Large intestine (tissue), 3 donors: Measurements from ENCODE around the gene NGEF. TPM values are rescaled to one million over a fixed set of nuclear protein-coding genes. Genes with fewer than 3 reads are reported as not detected.

Source experiments
- DNase-seq, 2 donors: peaks; one replicate each; pipeline versions ENCODE4 v3.0.0 to v3.0.0-alpha.2; 2013
- H3K27ac ChIP-seq: one replicate; pipeline ENCODE4 v1.5.1; 2013; ENCODE audit warnings: low read length
- H3K27me3 ChIP-seq: 2 replicates; pipeline ENCODE4 v1.6.1; 2013; ENCODE audit warnings: low read length; ENCODE audit not compliant: control insufficient read depth, insufficient read depth
- H3K36me3 ChIP-seq: 2 replicates; pipeline ENCODE4 v1.6.1; 2013; ENCODE audit warnings: low read length; ENCODE audit not compliant: control insufficient read depth, insufficient read depth
- H3K4me1 ChIP-seq: one replicate; pipeline ENCODE4 v1.6.1; 2013; ENCODE audit warnings: low read length; ENCODE audit not compliant: control insufficient read depth, insufficient read depth
- H3K4me3 ChIP-seq: one replicate; pipeline ENCODE4 v1.5.1; 2013; ENCODE audit warnings: low read length
- H3K9me3 ChIP-seq: one replicate; pipeline ENCODE4 v1.6.1; 2013; ENCODE audit warnings: mild to moderate bottlenecking, low read depth, low read length, moderate library complexity; ENCODE audit not compliant: control insufficient read depth
- WGBS: methylation state at CpG from one replicate; pipeline ENCODE4 v1.1.5; 2013; ENCODE audit warnings: low lambda C conversion rate; ENCODE audit not compliant: insufficient coverage; 5-methylcytosine and 5-hydroxymethylcytosine counted together
- polyA plus RNA-seq: library from polyadenylated mRNA; unstranded; fragments of 120-200 nt; gene quantifications from one replicate; pipeline ENCODE4 v1.2.1, GENCODE V29; 2013

NGEF gene
- polyA plus RNA-seq, 1 donor, result 22.9 TPM

- peak in 1 of 2 donors; percentile 12 for DNase-seq
- H3K27me3 ChIP-seq, result peaks cover 58% of the 10 kb centered on the region
- H3K36me3 ChIP-seq, result no peaks in the 10 kb centered on the region
- peaks cover 8% of the 10 kb centered on the region for H3K9me3 ChIP-seq
- no peak overlapping the region for H3K27ac ChIP-seq
- peak overlapping the region; percentile 1 for H3K4me3 ChIP-seq
- peaks cover 18% of the 10 kb centered on the region for H3K4me1 ChIP-seq
- WGBS, result no CpG with 5 or more reads among the region's 114 CpGs
These were observed 85.1 kb downstream of the NGEF start for GRCh38 chr2:232927793-232928550.

- no peak overlapping the region for H3K27ac ChIP-seq
- no CpG with 5 or more reads among the region's 76 CpGs for WGBS
- peak in 1 of 2 donors; percentile 16 for DNase-seq
- H3K4me3 ChIP-seq, result no peak overlapping the region
- peaks cover 56% of the 10 kb centered on the region for H3K27me3 ChIP-seq
- peaks cover 8% of the 10 kb centered on the region for H3K9me3 ChIP-seq
- peaks cover 18% of the 10 kb centered on the region for H3K4me1 ChIP-seq
- H3K36me3 ChIP-seq, result no peaks in the 10 kb centered on the region
These were observed 85.8 kb downstream of the NGEF start for GRCh38 chr2:232927032-232927792.

- no CpG with 5 or more reads among the region's 13 CpGs for WGBS
- Histone ChIP-seq H3K9me3 (peaks cover 8% of the 10 kb centered on the region), H3K36me3 (no peaks in the 10 kb centered on the region), H3K27me3 (peaks cover 56% of the 10 kb centered on the region), H3K4me3 (no peak overlapping the region), H3K4me1 (peaks cover 18% of the 10 kb centered on the region), H3K27ac (no peak overlapping the region)
- peak in 1 of 2 donors; percentile 9 for DNase-seq
These were observed 86.6 kb downstream of the NGEF start for GRCh38 chr2:232926431-232926939.

- WGBS, result no CpG with 5 or more reads among the region's 11 CpGs
- peaks cover 56% of the 10 kb centered on the region for H3K27me3 ChIP-seq
- no peaks in the 10 kb centered on the region for H3K36me3 ChIP-seq
- no peak overlapping the region for H3K27ac ChIP-seq
- no peak overlapping the region for H3K4me3 ChIP-seq
- DNase-seq, result no peak
- peaks cover 8% of the 10 kb centered on the region for H3K9me3 ChIP-seq
- H3K4me1 ChIP-seq, result peaks cover 18% of the 10 kb centered on the region
These were observed 87.3 kb downstream of the NGEF start for GRCh38 chr2:232925821-232926156.

GRCh38 chr2:232925153-232925820 lies 87.8 kb downstream of the NGEF start:
- DNase-seq, result peak; percentile 38 to 72
- Histone ChIP-seq H3K36me3 (no peaks in the 10 kb centered on the region), H3K27me3 (peaks cover 57% of the 10 kb centered on the region), H3K9me3 (peaks cover 8% of the 10 kb centered on the region), H3K4me1 (peaks cover 18% of the 10 kb centered on the region), H3K27ac (no peak overlapping the region), H3K4me3 (no peak overlapping the region)
- no CpG with 5 or more reads among the region's 11 CpGs for WGBS

- Histone ChIP-seq H3K27ac (no peak overlapping the region), H3K9me3 (peaks cover 11% of the 10 kb centered on the region), H3K27me3 (peaks cover 56% of the 10 kb centered on the region), H3K4me3 (no peak overlapping the region), H3K36me3 (no peaks in the 10 kb centered on the region), H3K4me1 (peaks cover 18% of the 10 kb centered on the region)
- no peak for DNase-seq
These were observed 88.6 kb downstream of the NGEF start for GRCh38 chr2:232924433-232924832.

GRCh38 chr2:232920760-232921159 lies 92.3 kb downstream of the NGEF start:
- Histone ChIP-seq H3K9me3 (peaks cover 2% of the 10 kb centered on the region), H3K27ac (no peak overlapping the region), H3K4me3 (no peak overlapping the region), H3K27me3 (peaks cover 28% of the 10 kb centered on the region), H3K4me1 (peaks cover 7% of the 10 kb centered on the region), H3K36me3 (no peaks in the 10 kb centered on the region)
- no CpG with 5 or more reads among the region's 3 CpGs for WGBS
- no peak for DNase-seq

GRCh38 chr2:232920055-232920454 lies 93.0 kb downstream of the NGEF start:
- peaks cover 2% of the 10 kb centered on the region for H3K9me3 ChIP-seq
- H3K4me1 ChIP-seq, result peaks cover 1% of the 10 kb centered on the region
- DNase-seq, result no peak
- H3K36me3 ChIP-seq, result no peaks in the 10 kb centered on the region
- peaks cover 21% of the 10 kb centered on the region for H3K27me3 ChIP-seq
- no peak overlapping the region for H3K27ac ChIP-seq
- 80% methylated on average over 1 of the region's 11 CpGs for WGBS
- no peak overlapping the region for H3K4me3 ChIP-seq

GRCh38 chr2:232919141-232919540 lies 93.9 kb downstream of the NGEF start:
- DNase-seq, result no peak
- WGBS, result no CpG with 5 or more reads among the region's 6 CpGs
- Histone ChIP-seq H3K36me3 (no peaks in the 10 kb centered on the region), H3K4me1 (no peaks in the 10 kb centered on the region), H3K9me3 (peaks cover 2% of the 10 kb centered on the region), H3K27ac (no peak overlapping the region), H3K4me3 (no peak overlapping the region), H3K27me3 (peaks cover 17% of the 10 kb centered on the region)

GRCh38 chr2:232913903-232914302 lies 99.2 kb downstream of the NGEF start:
- Histone ChIP-seq H3K4me1 (no peaks in the 10 kb centered on the region), H3K4me3 (no peak overlapping the region), H3K9me3 (peaks cover 4% of the 10 kb centered on the region), H3K27ac (no peak overlapping the region), H3K36me3 (no peaks in the 10 kb centered on the region), H3K27me3 (no peaks in the 10 kb centered on the region)
- WGBS, result no CpG with 5 or more reads among the region's 2 CpGs
- DNase-seq, result no peak
